Astrocyte (in vitro differentiated cells and primary cell): ENCODE measurements around the gene HOXC11. TPM values are rescaled to one million over a fixed set of nuclear protein-coding genes. Genes with fewer than 3 reads are reported as not detected.
A peak's percentile ranks its signal among the peaks of the same experiment; 100 is the strongest.

Experiments
- DNase-seq: peaks from one replicate; pipeline ENCODE4 v3.0.0-alpha.2; 2010; ENCODE audit warnings: low read depth
- FAIRE-seq: peaks from 2 replicates; lab custom pipeline; 2011; peaks lifted over from hg19 to GRCh38; lab: Jason Lieb, UNC
- H2AFZ ChIP-seq: 2 replicates; pipeline ENCODE4 v1.6.0; 2012; ENCODE audit warnings: low read depth, low read length, inconsistent platforms
- H3K27ac ChIP-seq: 2 replicates; pipeline ENCODE4 v1.5.1; 2011; ENCODE audit warnings: low read depth, low read length, inconsistent platforms
- H3K27me3 ChIP-seq: 2 replicates; pipeline ENCODE4 v1.6.0; 2011; ENCODE audit warnings: low read length, inconsistent platforms; ENCODE audit not compliant: insufficient read depth
- H3K36me3 ChIP-seq: 2 replicates; pipeline ENCODE4 v1.5.1; 2011; ENCODE audit warnings: low read length, inconsistent platforms; ENCODE audit not compliant: insufficient read depth
- H3K4me1 ChIP-seq: 2 replicates; pipeline ENCODE4 v1.5.1; 2011; ENCODE audit warnings: low read length, inconsistent platforms; ENCODE audit not compliant: insufficient read depth
- H3K4me2 ChIP-seq: 2 replicates; pipeline ENCODE4 v1.6.0; 2012; ENCODE audit warnings: low read length, inconsistent platforms
- H3K4me3 ChIP-seq: 2 replicates; pipeline ENCODE4 v1.5.1; 2011; ENCODE audit warnings: low read depth, mild to moderate bottlenecking, low read length, inconsistent platforms; ENCODE audit not compliant: insufficient read depth
- H3K79me2 ChIP-seq: 2 replicates; pipeline ENCODE4 v1.6.0; 2012; ENCODE audit warnings: mild to moderate bottlenecking, low read length, inconsistent platforms; ENCODE audit not compliant: insufficient read depth
- H3K9ac ChIP-seq: 2 replicates; pipeline ENCODE4 v1.6.0; 2012; ENCODE audit warnings: mild to moderate bottlenecking, low read length, inconsistent platforms
- H3K9me3 ChIP-seq: 2 replicates; pipeline ENCODE4 v1.5.1; 2012; ENCODE audit warnings: low read depth, mild to moderate bottlenecking, low read length, inconsistent platforms; ENCODE audit not compliant: insufficient read depth
- H4K20me1 ChIP-seq: 2 replicates; pipeline ENCODE4 v1.6.0; 2012; ENCODE audit warnings: low read length, inconsistent platforms; ENCODE audit not compliant: insufficient read depth
- H3K27ac Mint-ChIP-seq: one replicate; pipeline ENCODE4 v1.8.0; 2021; ENCODE audit warnings: mild to moderate bottlenecking, mixed read lengths; ENCODE audit not compliant: unreplicated experiment
- H3K27me3 Mint-ChIP-seq: one replicate; pipeline ENCODE4 v1.8.0; 2021; ENCODE audit warnings: low read depth, mixed read lengths; ENCODE audit not compliant: unreplicated experiment
- H3K36me3 Mint-ChIP-seq: one replicate; pipeline ENCODE4 v1.8.0; 2021; ENCODE audit warnings: low read depth, mixed read lengths; ENCODE audit not compliant: unreplicated experiment
- H3K4me1 Mint-ChIP-seq: one replicate; pipeline ENCODE4 v1.8.0; 2021; ENCODE audit warnings: low read depth, mixed read lengths; ENCODE audit not compliant: unreplicated experiment
- H3K4me3 Mint-ChIP-seq: one replicate; pipeline ENCODE4 v1.8.0; 2021; ENCODE audit warnings: mild to moderate bottlenecking, moderate library complexity, mixed read lengths; ENCODE audit not compliant: unreplicated experiment
- H3K9me3 Mint-ChIP-seq: one replicate; pipeline ENCODE4 v1.8.0; 2021; ENCODE audit warnings: mild to moderate bottlenecking, mixed read lengths; ENCODE audit not compliant: unreplicated experiment
- EZH2 ChIP-seq: IDR thresholded peaks from 2 replicates; pipeline ENCODE4 v1.6.1; 2012; ENCODE audit warnings: mild to moderate bottlenecking, low read length, inconsistent platforms; ENCODE audit not compliant: insufficient read depth
- total RNA-seq: library from RNA; stranded (reverse); gene quantifications from 2 replicates; pipeline ENCODE4 v1.2.1, GENCODE V29; 2021
- TF ChIP-seq, protein P1 (sequence below): IDR thresholded peaks from 2 replicates; pipeline ENCODE4 v1.5.1; 2011; ENCODE audit warnings: low read depth, mild to moderate bottlenecking, inconsistent platforms, low read length, moderate library complexity; ENCODE audit not compliant: insufficient read depth

The HOXC11 gene
- total RNA-seq, 1 donor from 2014 or later = not detected

DNA sequence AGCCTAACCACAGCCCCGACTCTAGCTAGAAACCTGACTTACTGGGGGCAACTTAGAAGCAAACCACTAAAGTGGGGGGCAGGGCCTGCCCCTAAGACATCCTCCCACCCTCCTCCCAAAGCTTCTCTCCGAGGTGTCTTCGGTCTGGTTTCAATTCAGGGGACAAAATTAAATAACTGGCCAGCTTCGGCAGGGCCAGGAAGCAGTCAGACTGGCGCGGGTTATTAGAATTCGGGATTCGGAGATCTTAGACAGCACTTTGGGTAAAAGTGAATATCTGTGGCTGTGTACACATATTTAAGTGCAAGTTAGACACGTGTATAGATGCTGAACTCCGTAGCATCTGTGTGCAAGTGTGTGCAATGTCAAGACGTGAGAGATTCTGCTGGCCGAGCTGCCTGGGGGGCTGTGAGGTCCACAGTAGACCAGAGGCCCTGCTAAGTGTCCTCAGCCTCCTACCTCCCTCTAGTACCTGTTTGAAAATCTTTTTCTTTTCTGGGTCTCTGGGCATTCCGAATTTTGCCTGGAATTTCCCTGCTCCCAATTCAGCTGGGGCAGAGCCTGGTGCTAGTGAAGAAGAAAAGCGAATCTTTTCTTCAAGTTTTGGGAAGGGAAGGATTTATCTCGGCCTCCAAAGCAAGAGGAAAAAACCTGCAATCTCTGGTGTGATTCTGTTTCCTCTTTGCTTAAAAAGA lies 8.0 kb downstream of the HOXC11 start:
- no peak overlapping the region for H3K4me3 ChIP-seq
- no peaks in the 10 kb centered on the region for H3K9me3 ChIP-seq
- TF ChIP-seq, protein P1, sequence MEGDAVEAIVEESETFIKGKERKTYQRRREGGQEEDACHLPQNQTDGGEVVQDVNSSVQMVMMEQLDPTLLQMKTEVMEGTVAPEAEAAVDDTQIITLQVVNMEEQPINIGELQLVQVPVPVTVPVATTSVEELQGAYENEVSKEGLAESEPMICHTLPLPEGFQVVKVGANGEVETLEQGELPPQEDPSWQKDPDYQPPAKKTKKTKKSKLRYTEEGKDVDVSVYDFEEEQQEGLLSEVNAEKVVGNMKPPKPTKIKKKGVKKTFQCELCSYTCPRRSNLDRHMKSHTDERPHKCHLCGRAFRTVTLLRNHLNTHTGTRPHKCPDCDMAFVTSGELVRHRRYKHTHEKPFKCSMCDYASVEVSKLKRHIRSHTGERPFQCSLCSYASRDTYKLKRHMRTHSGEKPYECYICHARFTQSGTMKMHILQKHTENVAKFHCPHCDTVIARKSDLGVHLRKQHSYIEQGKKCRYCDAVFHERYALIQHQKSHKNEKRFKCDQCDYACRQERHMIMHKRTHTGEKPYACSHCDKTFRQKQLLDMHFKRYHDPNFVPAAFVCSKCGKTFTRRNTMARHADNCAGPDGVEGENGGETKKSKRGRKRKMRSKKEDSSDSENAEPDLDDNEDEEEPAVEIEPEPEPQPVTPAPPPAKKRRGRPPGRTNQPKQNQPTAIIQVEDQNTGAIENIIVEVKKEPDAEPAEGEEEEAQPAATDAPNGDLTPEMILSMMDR = no peak
- TF ChIP-seq EZH2 = no peak
- DNase-seq (no peak), FAIRE-seq (no peak)
- H3K27ac ChIP-seq = no peak overlapping the region
- H3K79me2 ChIP-seq = no peaks in the 10 kb centered on the region
- H3K27me3 Mint-ChIP-seq = peaks cover 86% of the 10 kb centered on the region
- H3K4me1 Mint-ChIP-seq = no peaks in the 10 kb centered on the region
- H3K36me3 Mint-ChIP-seq = no peaks in the 10 kb centered on the region
- H3K27me3 ChIP-seq = peaks cover 90% of the 10 kb centered on the region
- no peak overlapping the region for H3K27ac Mint-ChIP-seq
- no peaks in the 10 kb centered on the region for H3K4me1 ChIP-seq
- peaks cover 9% of the 10 kb centered on the region for H3K9me3 Mint-ChIP-seq
- no peak overlapping the region for H2AFZ ChIP-seq
- H3K4me3 Mint-ChIP-seq = no peak overlapping the region
- H3K4me2 ChIP-seq = no peak overlapping the region
- H3K36me3 ChIP-seq = no peaks in the 10 kb centered on the region
- no peak overlapping the region for H3K9ac ChIP-seq
- no peaks in the 10 kb centered on the region for H4K20me1 ChIP-seq

DNA sequence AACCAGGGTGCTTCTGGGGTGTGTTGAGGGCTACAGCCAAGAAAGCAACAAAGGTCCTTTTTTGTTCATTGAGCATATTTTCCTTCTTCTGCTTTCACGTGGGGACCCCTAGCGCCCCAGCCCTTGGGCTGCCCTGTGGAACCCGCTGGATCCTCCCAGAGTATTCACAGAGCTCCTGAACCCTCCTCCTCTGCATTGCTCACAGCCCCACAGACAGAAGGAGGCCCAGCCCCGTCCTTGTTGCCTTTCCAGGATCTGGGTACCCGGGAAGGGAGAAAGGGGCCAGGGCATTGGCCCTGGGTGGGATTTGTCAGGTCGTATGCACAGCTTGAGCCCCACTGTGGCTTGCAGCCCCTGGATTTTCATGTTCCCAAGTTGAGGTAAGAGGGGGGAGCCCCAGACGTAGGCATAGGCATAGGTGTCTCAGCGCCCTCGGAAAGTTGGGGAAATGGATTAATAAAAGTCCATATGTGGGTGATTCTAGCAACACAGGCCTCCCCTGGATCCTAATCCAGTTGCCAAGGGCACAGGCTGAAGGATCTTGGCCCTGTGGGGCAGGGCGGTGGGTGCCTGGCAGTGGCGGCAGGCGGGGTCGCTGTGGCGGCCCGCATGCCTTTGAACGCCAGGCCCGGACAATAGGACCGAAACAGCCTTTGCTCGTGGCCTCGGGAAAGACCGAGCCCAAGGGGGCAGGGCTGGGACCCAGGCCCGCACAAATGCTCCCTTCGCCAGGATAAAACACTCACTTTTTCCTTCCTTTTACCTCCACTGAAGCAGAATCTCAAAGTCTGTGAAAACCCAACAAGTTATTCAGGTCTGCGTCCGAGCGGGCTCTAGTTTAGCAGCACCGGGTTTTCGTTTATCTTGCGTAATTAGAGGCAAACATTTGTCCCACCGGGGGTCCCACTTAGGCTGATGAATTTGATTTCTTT lies 9.0 kb downstream of the HOXC11 start:
- H3K36me3 ChIP-seq = no peaks in the 10 kb centered on the region
- no peaks in the 10 kb centered on the region for H3K4me1 Mint-ChIP-seq
- FAIRE-seq (no peak), DNase-seq (no peak)
- H3K9me3 Mint-ChIP-seq = peaks cover 16% of the 10 kb centered on the region
- no peak overlapping the region for H3K27ac ChIP-seq
- no peaks in the 10 kb centered on the region for H3K79me2 ChIP-seq
- no peaks in the 10 kb centered on the region for H4K20me1 ChIP-seq
- no peak overlapping the region for H2AFZ ChIP-seq
- H3K9me3 ChIP-seq = no peaks in the 10 kb centered on the region
- peaks cover 90% of the 10 kb centered on the region for H3K27me3 ChIP-seq
- H3K27ac Mint-ChIP-seq = no peak overlapping the region
- H3K4me2 ChIP-seq = no peak overlapping the region
- H3K4me1 ChIP-seq = no peaks in the 10 kb centered on the region
- no peaks in the 10 kb centered on the region for H3K36me3 Mint-ChIP-seq
- peaks cover 85% of the 10 kb centered on the region for H3K27me3 Mint-ChIP-seq
- TF ChIP-seq, protein P1 = no peak
- TF ChIP-seq EZH2 = peak; percentile 76
- no peak overlapping the region for H3K4me3 ChIP-seq
- H3K9ac ChIP-seq = no peak overlapping the region
- H3K4me3 Mint-ChIP-seq = no peak overlapping the region
